Measurements from ENCODE around the gene PGLYRP4.

Gene PGLYRP4

GRCh38 chr1:153348511-153349362, at the start of gene PGLYRP4:
TSS of gene PGLYRP4 (minus strand) at chr1:153348841. CDS start at chr1:153347932, 909 bp downstream.
- no peak for DNase-seq (ENCODE audit: extremely low read depth in 1 of 2, low read depth in 1 of 2)

- no peak for DNase-seq (ENCODE audit: extremely low read depth in 1 of 2, low read depth in 1 of 2)
Observed at GRCh38 chr1:153397924-153398651, 49.4 kb upstream of the PGLYRP4 start.

GRCh38 chr1:153397051-153397923, 48.6 kb upstream of the PGLYRP4 start:
- DNase-seq (ENCODE audit: extremely low read depth in 1 of 2, low read depth in 1 of 2), result no peak

- DNase-seq (ENCODE audit: extremely low read depth in 1 of 2, low read depth in 1 of 2), result no peak
Observed at GRCh38 chr1:153396461-153396860, 47.8 kb upstream of the PGLYRP4 start.

GRCh38 chr1:153395776-153396175, 47.1 kb upstream of the PGLYRP4 start:
- no peak for DNase-seq (ENCODE audit: extremely low read depth in 1 of 2, low read depth in 1 of 2)

GRCh38 chr1:153395136-153395685, 46.6 kb upstream of the PGLYRP4 start:
- DNase-seq (ENCODE audit: extremely low read depth in 1 of 2, low read depth in 1 of 2), result no peak

GRCh38 chr1:153394391-153394790, 45.8 kb upstream of the PGLYRP4 start:
- DNase-seq (ENCODE audit: extremely low read depth in 1 of 2, low read depth in 1 of 2), result no peak

GRCh38 chr1:153393926-153394325, 45.3 kb upstream of the PGLYRP4 start:
- no peak for DNase-seq (ENCODE audit: extremely low read depth in 1 of 2, low read depth in 1 of 2)

GRCh38 chr1:153392822-153393221, 44.2 kb upstream of the PGLYRP4 start:
- DNase-seq (ENCODE audit: extremely low read depth in 1 of 2, low read depth in 1 of 2), result no peak

- DNase-seq (ENCODE audit: extremely low read depth in 1 of 2, low read depth in 1 of 2), result no peak
Observed at GRCh38 chr1:153392258-153392657, 43.6 kb upstream of the PGLYRP4 start.

- no peak for DNase-seq (ENCODE audit: extremely low read depth in 1 of 2, low read depth in 1 of 2)
Observed at GRCh38 chr1:153390938-153391710, 42.5 kb upstream of the PGLYRP4 start, which contains the start of gene S100A8. TSS of gene S100A8 (minus strand) at chr1:153391073. CDS start at chr1:153390535, 538 bp downstream.

- DNase-seq (ENCODE audit: extremely low read depth in 1 of 2, low read depth in 1 of 2), result no peak
Observed at GRCh38 chr1:153389973-153390879, 41.6 kb upstream of the PGLYRP4 start.

GRCh38 chr1:153389401-153389800, 40.8 kb upstream of the PGLYRP4 start:
- DNase-seq (ENCODE audit: extremely low read depth in 1 of 2, low read depth in 1 of 2), result no peak

- no peak for DNase-seq (ENCODE audit: extremely low read depth in 1 of 2, low read depth in 1 of 2)
Observed at GRCh38 chr1:153387785-153388184, 39.1 kb upstream of the PGLYRP4 start.

GRCh38 chr1:153387001-153387400, 38.4 kb upstream of the PGLYRP4 start:
- no peak for DNase-seq (ENCODE audit: extremely low read depth in 1 of 2, low read depth in 1 of 2)

- no peak for DNase-seq (ENCODE audit: extremely low read depth in 1 of 2, low read depth in 1 of 2)
Observed at GRCh38 chr1:153386500-153386901, 37.9 kb upstream of the PGLYRP4 start.

GRCh38 chr1:153384958-153385580, 36.4 kb upstream of the PGLYRP4 start:
- DNase-seq (ENCODE audit: extremely low read depth in 1 of 2, low read depth in 1 of 2), result no peak

GRCh38 chr1:153380711-153381110, 32.1 kb upstream of the PGLYRP4 start:
- no peak for DNase-seq (ENCODE audit: extremely low read depth in 1 of 2, low read depth in 1 of 2)
